ACC112 (cell line): Measurements from ENCODE around the gene PACRG.

Experiments used
- H2AFZ ChIP-seq: fragments of 200-600 bp; sonication (generic); one replicate; pipeline ENCODE4 v1.6.0; 2017; ENCODE audit warnings: antibody characterized with exemption, low read length; ENCODE audit not compliant: unreplicated experiment
- H3K27ac ChIP-seq: fragments of 200-600 bp; sonication (generic); 2 replicates; pipeline ENCODE4 v1.5.1; 2014; ENCODE audit warnings: low read depth, mild to moderate bottlenecking, antibody characterized with exemption, low read length, moderate library complexity
- H3K27me3 ChIP-seq: fragments of 200-600 bp; sonication (generic); 2 replicates; pipeline ENCODE4 v1.6.1; 2014; ENCODE audit warnings: mild to moderate bottlenecking, antibody characterized with exemption, low read length, moderate library complexity, mixed read lengths; ENCODE audit not compliant: insufficient read depth
- H3K36me3 ChIP-seq: fragments of 200-600 bp; sonication (generic); 2 replicates; pipeline ENCODE4 v1.6.1; 2016; ENCODE audit warnings: mild to moderate bottlenecking, antibody characterized with exemption, low read length, moderate library complexity, mixed read lengths; ENCODE audit not compliant: insufficient read depth
- H3K4me1 ChIP-seq: fragments of 200-600 bp; sonication (generic); one replicate; pipeline ENCODE4 v1.6.1; 2016; ENCODE audit warnings: low read length, mixed read lengths; ENCODE audit not compliant: insufficient read depth, unreplicated experiment, control insufficient read depth
- H3K4me3 ChIP-seq: fragments of 200-600 bp; sonication (generic); 2 replicates; pipeline ENCODE4 v1.5.1; 2014; ENCODE audit warnings: mild to moderate bottlenecking, low read depth, low read length
- H3K79me2 ChIP-seq: fragments of 200-600 bp; sonication (generic); one replicate; pipeline ENCODE4 v1.6.0; 2016; ENCODE audit warnings: low read length; ENCODE audit not compliant: control insufficient read depth, unreplicated experiment, insufficient read depth

PACRG gene

DNA sequence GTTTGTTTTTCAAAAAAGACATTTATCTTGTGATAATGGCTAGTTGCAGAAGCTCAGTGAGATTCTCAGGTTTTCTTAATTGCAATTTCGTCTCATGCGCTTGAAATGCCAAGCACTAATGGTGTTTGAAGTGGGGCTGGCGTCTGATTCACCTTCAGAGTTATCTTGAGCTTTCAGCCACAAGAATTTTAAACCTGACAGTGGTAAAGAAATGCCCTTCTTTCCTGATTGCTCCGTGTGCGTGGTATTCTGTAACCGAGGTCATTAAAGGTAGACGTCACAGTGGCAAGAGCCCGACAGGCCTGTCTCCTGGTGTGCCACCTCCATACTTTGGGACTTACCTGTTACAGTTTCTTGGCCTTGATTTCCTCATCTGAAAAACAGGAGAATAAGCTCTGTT is 560.3 kb downstream of the PACRG start:
- H3K27ac ChIP-seq: no peak overlapping the region
- H3K79me2 ChIP-seq: no peaks in the 10 kb centered on the region
- no peak overlapping the region for H3K4me3 ChIP-seq
- H3K36me3 ChIP-seq: no peaks in the 10 kb centered on the region
- H2AFZ ChIP-seq: no peak overlapping the region
- no peaks in the 10 kb centered on the region for H3K27me3 ChIP-seq
- no peaks in the 10 kb centered on the region for H3K4me1 ChIP-seq

DNA sequence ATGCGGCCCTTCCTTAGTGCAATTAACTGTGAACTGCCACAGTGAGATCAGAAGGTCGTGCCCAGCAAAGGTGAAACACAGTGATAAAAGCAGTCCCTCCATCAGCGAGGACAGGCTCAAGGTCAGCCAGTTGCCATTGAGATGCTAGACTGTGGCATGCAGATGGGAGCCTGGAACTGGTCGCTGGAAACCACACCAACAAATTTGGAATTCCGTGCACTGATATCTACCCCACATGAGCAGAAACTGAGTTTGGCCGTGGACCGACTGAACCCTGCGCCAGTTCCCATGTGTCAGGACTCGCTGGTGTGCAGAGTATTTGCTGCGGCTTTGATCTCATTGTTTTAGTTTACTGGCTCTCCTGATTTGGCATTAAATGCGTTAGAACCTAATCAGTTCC is 561.1 kb downstream of the PACRG start:
- H2AFZ ChIP-seq: no peak overlapping the region
- H3K4me3 ChIP-seq: no peak overlapping the region
- no peaks in the 10 kb centered on the region for H3K36me3 ChIP-seq
- H3K27me3 ChIP-seq: no peaks in the 10 kb centered on the region
- H3K27ac ChIP-seq: no peak overlapping the region
- no peaks in the 10 kb centered on the region for H3K79me2 ChIP-seq
- H3K4me1 ChIP-seq: no peaks in the 10 kb centered on the region

DNA sequence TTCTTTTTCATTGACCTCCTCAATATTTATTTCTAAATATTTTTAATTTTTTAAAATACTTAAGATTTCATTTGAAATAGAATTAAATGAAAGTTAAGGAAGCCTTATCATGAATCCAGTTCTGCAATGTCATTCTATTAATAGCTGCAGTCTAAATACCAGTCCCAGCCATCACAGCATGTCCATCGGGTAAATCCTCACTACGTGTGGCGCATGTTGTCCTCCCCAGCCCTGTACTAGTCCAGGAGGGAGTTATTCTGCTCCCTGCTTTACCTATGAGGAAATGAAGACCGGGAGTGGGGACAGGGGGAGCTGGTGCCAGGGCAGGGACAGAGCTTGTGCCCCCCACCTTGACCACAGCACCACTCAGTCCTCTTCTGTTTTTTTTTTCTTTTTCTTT is 561.7 kb downstream of the PACRG start:
- H3K36me3 ChIP-seq: no peaks in the 10 kb centered on the region
- no peak overlapping the region for H3K27ac ChIP-seq
- H3K79me2 ChIP-seq: no peaks in the 10 kb centered on the region
- no peaks in the 10 kb centered on the region for H3K4me1 ChIP-seq
- H2AFZ ChIP-seq: no peak overlapping the region
- no peak overlapping the region for H3K4me3 ChIP-seq
- no peaks in the 10 kb centered on the region for H3K27me3 ChIP-seq

DNA sequence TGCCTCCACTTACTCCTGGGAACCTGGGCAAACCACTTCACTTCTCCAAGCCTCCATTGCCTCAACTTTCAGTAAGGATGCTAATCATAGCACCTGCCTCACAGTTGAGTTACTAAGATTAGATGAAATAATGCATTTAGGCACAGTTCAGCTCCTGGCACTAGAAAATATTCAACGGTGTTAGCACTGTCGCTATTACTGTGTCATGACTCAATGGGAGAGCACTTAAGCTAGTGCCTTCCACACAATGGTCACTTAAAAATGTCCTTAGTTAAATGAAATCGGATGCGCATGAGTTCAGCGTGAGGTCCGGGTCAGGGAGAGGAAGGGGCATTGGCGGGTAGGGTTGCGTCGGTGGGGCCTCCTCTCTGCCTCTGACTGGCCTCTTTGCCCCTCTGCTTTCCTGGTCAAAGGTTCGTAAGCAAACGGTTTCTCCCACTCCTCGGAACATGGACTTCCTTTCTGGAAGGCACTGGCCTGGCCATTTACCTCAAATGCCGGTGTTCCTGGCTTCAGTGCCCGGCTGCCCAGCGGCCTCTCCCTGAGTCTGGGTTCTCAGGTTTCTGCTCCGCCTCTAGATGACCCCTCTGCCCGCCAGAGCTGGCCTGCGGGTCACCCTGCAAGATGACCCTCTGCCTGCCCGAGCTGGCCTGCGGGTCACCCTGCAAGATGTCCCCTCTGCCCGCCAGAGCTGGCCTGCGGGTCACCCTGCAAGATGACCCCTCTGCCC is 562.9 kb downstream of the PACRG start:
- no peaks in the 10 kb centered on the region for H3K27me3 ChIP-seq
- no peaks in the 10 kb centered on the region for H3K4me1 ChIP-seq
- H3K4me3 ChIP-seq: no peak overlapping the region
- no peak overlapping the region for H2AFZ ChIP-seq
- H3K79me2 ChIP-seq: no peaks in the 10 kb centered on the region
- H3K36me3 ChIP-seq: no peaks in the 10 kb centered on the region
- no peak overlapping the region for H3K27ac ChIP-seq

DNA sequence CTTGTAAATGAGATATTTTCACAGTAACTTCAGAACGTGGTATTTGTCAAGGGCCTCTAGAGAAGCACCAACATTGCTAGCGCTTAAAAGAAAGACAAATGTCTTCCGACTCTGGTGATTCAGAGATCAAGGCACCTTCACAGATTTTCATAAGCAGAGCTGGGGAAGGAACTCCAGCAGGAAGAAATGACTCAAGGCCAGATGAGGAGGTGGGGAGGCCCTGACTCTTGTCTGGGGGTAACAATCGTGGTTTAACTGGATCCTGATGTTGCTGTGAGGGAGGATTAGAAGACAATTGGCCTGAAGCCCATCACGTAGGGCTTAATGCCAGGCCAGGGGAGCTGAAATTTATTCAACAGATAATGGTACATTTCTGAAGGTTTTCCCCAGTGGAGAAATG is 563.8 kb downstream of the PACRG start:
- Histone ChIP-seq H3K79me2 (no peaks in the 10 kb centered on the region), H3K36me3 (no peaks in the 10 kb centered on the region), H3K27ac (no peak overlapping the region), H3K4me3 (no peak overlapping the region), H2AFZ (no peak overlapping the region), H3K4me1 (no peaks in the 10 kb centered on the region), H3K27me3 (no peaks in the 10 kb centered on the region)

DNA sequence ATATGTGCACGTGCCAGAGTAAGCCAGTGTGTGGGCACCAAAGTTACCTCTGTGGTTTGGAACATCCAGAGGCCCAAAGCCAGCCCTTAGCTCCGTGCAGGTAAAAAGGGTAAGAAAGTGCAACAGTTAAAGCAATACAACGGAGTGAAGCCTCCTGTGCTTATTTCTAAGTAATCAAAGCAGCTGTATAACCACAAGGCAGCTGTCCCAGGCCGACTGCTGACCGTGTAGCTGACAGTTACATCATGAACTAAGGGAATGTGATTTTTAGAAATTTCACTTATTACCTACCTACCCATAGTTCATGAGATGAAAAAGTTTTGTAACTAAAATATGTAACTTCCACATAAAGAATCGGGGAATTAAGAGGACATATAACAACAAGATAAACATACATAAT is 565.5 kb downstream of the PACRG start:
- H2AFZ ChIP-seq: no peak overlapping the region
- H3K4me3 ChIP-seq: no peak overlapping the region
- no peak overlapping the region for H3K27ac ChIP-seq
- H3K36me3 ChIP-seq: no peaks in the 10 kb centered on the region
- no peaks in the 10 kb centered on the region for H3K27me3 ChIP-seq
- H3K4me1 ChIP-seq: no peaks in the 10 kb centered on the region
- H3K79me2 ChIP-seq: no peaks in the 10 kb centered on the region

DNA sequence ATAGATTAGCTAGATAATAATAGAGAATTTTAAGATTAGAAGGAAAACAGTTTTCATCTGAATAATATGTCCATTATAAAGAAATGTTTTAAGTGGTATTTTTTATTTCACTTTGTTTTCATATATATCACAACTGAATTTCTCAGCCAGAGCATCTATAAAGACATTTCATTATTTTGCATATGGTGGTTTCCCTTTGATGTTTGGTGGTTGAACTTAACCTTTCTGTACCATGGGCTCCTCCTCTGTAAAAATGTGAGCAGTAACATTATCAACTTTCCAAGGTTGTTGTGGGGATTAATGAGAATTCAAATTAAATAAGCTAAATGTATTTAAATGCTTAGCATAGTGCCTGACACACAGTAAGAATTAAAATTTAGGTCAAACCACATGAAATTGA is 567.0 kb downstream of the PACRG start:
- Histone ChIP-seq H3K36me3 (no peaks in the 10 kb centered on the region), H3K4me3 (no peak overlapping the region), H3K79me2 (no peaks in the 10 kb centered on the region), H3K4me1 (no peaks in the 10 kb centered on the region), H3K27ac (no peak overlapping the region), H3K27me3 (no peaks in the 10 kb centered on the region), H2AFZ (no peak overlapping the region)

DNA sequence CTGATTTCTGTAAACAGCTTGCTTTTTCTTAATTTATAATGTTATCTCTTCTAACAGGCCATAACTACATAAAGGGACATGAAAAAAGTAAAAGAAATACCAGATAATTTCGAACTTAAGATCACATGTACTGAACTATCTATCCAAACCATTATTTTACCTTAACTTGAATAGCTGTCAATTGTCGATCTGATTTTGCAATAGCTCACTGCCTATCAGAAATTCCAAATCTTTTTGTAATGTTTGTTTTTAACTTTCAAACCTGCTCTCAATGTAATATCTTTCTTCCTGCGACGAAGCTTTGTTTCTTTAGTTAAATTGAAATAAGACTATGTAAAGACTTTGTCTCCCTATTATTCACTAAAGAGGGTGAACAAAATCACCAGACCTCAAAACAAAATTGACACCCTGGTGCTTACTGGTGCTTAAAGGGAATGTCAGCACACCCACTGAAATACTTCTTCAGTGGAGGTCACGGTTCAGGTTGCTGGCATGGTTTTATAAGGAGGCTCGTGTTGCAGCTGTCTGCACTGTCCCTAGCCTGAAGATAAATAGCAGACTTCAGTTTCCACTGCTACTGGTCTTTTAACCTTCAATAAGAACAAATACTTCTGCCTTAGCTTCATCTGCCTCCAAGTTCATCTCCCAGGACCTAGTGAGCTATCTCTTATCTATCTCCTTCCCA is 569.2 kb downstream of the PACRG start:
- no peaks in the 10 kb centered on the region for H3K36me3 ChIP-seq
- no peaks in the 10 kb centered on the region for H3K4me1 ChIP-seq
- no peak overlapping the region for H3K27ac ChIP-seq
- H3K4me3 ChIP-seq: no peak overlapping the region
- no peak overlapping the region for H2AFZ ChIP-seq
- H3K27me3 ChIP-seq: no peaks in the 10 kb centered on the region
- no peaks in the 10 kb centered on the region for H3K79me2 ChIP-seq

DNA sequence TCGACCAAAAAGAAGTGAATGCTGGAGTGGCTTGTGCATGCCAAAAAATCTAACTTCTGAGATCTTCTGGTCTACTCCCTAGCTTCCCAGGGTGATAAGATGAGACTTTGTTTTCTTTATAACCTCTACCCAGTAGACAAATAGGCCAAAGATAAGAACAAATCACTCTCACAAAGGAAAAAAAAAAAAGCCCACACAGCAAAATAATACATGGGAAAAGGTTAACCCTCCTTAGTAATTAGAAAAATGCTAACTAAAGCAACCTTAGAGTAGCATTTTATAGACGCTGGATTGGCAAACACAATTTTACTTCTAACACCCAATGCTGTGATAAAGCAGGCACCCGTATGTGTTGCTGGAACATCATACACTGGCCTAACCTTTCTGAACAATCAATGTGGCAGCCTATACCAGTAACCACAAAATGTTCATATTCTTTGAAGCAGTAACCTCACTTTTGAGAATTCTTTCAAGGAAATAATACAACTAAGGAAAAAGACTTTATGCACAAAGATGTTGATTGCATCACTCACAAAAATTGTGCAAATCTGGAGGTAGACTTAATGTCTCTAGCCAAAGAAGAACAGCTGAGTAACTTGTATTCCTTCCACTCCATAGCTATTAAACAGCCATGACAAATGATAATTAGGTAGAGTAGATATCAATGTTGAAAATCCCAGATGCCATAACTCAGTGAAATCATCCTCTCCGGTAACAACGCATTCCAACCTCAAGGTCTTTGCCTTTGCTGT is 570.5 kb downstream of the PACRG start:
- Histone ChIP-seq H3K27ac (no peak overlapping the region), H2AFZ (no peak overlapping the region), H3K36me3 (no peaks in the 10 kb centered on the region)

DNA sequence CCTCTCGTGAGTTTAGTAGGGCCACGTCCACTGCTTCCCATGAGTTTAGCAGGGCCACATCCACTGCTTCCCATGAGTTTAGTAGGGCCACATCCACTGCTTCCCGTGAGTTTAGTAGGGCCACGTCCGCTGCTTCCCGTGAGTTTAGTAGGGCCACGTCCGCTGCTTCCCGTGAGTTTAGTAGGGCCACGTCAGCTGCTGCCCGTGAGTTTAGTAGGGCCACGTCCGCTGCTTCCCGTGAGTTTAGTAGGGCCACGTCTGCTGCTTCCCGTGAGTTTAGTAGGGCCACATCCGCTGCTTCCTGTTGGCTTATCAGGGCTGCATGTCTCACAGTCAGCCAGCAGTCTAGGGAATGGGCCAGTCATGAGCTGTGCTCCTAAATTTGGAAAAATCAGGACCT is 573.1 kb downstream of the PACRG start:
- H2AFZ ChIP-seq: no peak overlapping the region
- H3K27ac ChIP-seq: no peak overlapping the region
- H3K36me3 ChIP-seq: no peaks in the 10 kb centered on the region
- H3K27me3 ChIP-seq: no peaks in the 10 kb centered on the region
- H3K4me3 ChIP-seq: no peak overlapping the region
- H3K4me1 ChIP-seq: no peaks in the 10 kb centered on the region
- no peaks in the 10 kb centered on the region for H3K79me2 ChIP-seq

More for the DNA sequence above, 570.5 kb downstream of the PACRG start:
- Histone ChIP-seq H3K79me2 (no peaks in the 10 kb centered on the region), H3K4me1 (no peaks in the 10 kb centered on the region), H3K4me3 (no peak overlapping the region), H3K27me3 (no peaks in the 10 kb centered on the region)
